Smooth muscle cell (in vitro differentiated cells): ENCODE data around the gene SPDYE1. TPM values are rescaled to one million over a fixed set of nuclear protein-coding genes. Genes with fewer than 3 reads are reported as not detected.
"Not testable (repeated sequence)": the region's sequence is repeated elsewhere in the genome, so short reads cannot be mapped to it uniquely, and the experiment has no call there.

ENCODE experiments used
- DNase-seq: peaks from one replicate; lab custom pipeline; 2025; ENCODE audit not compliant: unreplicated experiment; lab: John Stamatoyannopoulos, UW
- H2AFZ ChIP-seq: fragments of 200-600 bp; sonication (generic); 2 replicates; pipeline ENCODE4 v1.6.0; 2016; ENCODE audit warnings: antibody characterized with exemption, low read depth, mild to moderate bottlenecking
- H3F3A ChIP-seq: fragments of 200-600 bp; sonication (generic); 2 replicates; pipeline ENCODE4 v1.6.0; 2017; ENCODE audit warnings: antibody characterized with exemption, low read depth
- H3K27ac ChIP-seq: fragments of 200-600 bp; sonication (generic); 2 replicates; pipeline ENCODE4 v1.5.1; 2016; ENCODE audit warnings: low read depth, mild to moderate bottlenecking
- H3K27me3 ChIP-seq: fragments of 200-600 bp; sonication (generic); 2 replicates; pipeline ENCODE4 v1.6.1; 2016; ENCODE audit warnings: low read depth, mild to moderate bottlenecking
- H3K36me3 ChIP-seq: fragments of 200-600 bp; sonication (generic); 2 replicates; pipeline ENCODE4 v1.5.1; 2016; ENCODE audit warnings: low read depth
- H3K4me1 ChIP-seq: fragments of 200-600 bp; sonication (generic); 2 replicates; pipeline ENCODE4 v1.5.1; 2016; ENCODE audit warnings: low read depth
- H3K4me2 ChIP-seq: fragments of 200-600 bp; sonication (generic); 2 replicates; pipeline ENCODE4 v1.6.0; 2016; ENCODE audit warnings: mild to moderate bottlenecking
- H3K4me3 ChIP-seq: fragments of 200-600 bp; sonication (generic); 2 replicates; pipeline ENCODE4 v1.5.1; 2016; ENCODE audit warnings: mild to moderate bottlenecking
- H3K79me2 ChIP-seq: fragments of 200-600 bp; sonication (generic); 2 replicates; pipeline ENCODE4 v1.6.0; 2016; ENCODE audit warnings: low read depth, mild to moderate bottlenecking
- H3K9ac ChIP-seq: fragments of 200-600 bp; sonication (generic); 2 replicates; pipeline ENCODE4 v1.6.0; 2016; ENCODE audit warnings: low read depth
- H3K9me3 ChIP-seq: fragments of 200-600 bp; sonication (generic); replicated peaks from 2 replicates; pipeline ENCODE4 v1.5.1; 2016; ENCODE audit warnings: low read depth
- H4K20me1 ChIP-seq: fragments of 200-600 bp; sonication (generic); 2 replicates; pipeline ENCODE4 v1.6.0; 2016; ENCODE audit warnings: low read depth
- WGBS: methylation state at CpG from one replicate; pipeline ENCODE4 v1.1.7; 2016; ENCODE audit warnings: low lambda C conversion rate; 5-methylcytosine and 5-hydroxymethylcytosine counted together
- polyA plus RNA-seq: library from polyadenylated mRNA; unstranded; fragments of >200 nt; fragmentation: Nextera tagmentation; extraction: Ambion mirVana; gene quantifications from 2 replicates; pipeline ENCODE4 v1.2.1, GENCODE V29; 2016
- total RNA-seq: library from RNA; depleted of rRNA; stranded (reverse); fragments of >200 nt; gene quantifications from 2 replicates; pipeline ENCODE4 v1.2.3, GENCODE V29; 2014
- TF ChIP-seq, protein P1 (sequence below): fragments of 200-600 bp; sonication (generic); IDR thresholded peaks from 2 replicates; pipeline ENCODE4 v1.5.1; 2017; ENCODE audit warnings: borderline replicate concordance, mild to moderate bottlenecking, antibody characterized with exemption; ENCODE audit not compliant: insufficient read depth, poor library complexity, severe bottlenecking

Gene SPDYE1
- total and polyA plus RNA-seq, 2 experiments from 2014 or later: 0.15 TPM; not detected in 1

DNA sequence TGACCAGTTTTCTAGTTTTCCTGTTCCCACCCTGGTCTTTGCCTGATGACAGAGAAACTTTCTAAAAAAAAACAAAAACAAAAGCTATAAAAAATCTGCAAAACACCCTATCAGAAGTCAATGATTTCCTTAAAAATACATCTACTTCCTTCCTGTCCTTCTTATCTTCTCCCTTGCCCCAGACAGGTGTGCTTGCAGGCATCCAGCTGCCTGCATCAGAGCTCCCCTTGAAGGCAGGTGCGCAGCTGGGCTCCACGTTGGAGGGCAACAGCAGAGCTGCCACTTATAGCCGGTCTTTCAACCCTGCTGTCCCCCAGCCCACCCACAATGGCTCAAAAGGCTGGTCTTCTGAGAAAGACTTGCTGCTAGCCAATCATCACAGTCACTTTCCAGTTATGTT, 41.7 kb upstream of the SPDYE1 start:
- no peak overlapping the region for H3K4me2 ChIP-seq
- no peak overlapping the region for H3K27ac ChIP-seq
- H3K9me3 ChIP-seq: no peaks in the 10 kb centered on the region
- no peaks in the 10 kb centered on the region for H3K79me2 ChIP-seq
- H3K9ac ChIP-seq: no peak overlapping the region
- H2AFZ ChIP-seq: no peak overlapping the region
- DNase-seq: no peak
- H4K20me1 ChIP-seq: no peaks in the 10 kb centered on the region
- 71% methylated on average over 3 of the region's 3 CpGs for WGBS
- H3K4me1 ChIP-seq: no peaks in the 10 kb centered on the region
- no peaks in the 10 kb centered on the region for H3F3A ChIP-seq
- no peaks in the 10 kb centered on the region for H3K27me3 ChIP-seq
- H3K4me3 ChIP-seq: no peak overlapping the region
- H3K36me3 ChIP-seq: no peaks in the 10 kb centered on the region
- TF ChIP-seq, protein P1, sequence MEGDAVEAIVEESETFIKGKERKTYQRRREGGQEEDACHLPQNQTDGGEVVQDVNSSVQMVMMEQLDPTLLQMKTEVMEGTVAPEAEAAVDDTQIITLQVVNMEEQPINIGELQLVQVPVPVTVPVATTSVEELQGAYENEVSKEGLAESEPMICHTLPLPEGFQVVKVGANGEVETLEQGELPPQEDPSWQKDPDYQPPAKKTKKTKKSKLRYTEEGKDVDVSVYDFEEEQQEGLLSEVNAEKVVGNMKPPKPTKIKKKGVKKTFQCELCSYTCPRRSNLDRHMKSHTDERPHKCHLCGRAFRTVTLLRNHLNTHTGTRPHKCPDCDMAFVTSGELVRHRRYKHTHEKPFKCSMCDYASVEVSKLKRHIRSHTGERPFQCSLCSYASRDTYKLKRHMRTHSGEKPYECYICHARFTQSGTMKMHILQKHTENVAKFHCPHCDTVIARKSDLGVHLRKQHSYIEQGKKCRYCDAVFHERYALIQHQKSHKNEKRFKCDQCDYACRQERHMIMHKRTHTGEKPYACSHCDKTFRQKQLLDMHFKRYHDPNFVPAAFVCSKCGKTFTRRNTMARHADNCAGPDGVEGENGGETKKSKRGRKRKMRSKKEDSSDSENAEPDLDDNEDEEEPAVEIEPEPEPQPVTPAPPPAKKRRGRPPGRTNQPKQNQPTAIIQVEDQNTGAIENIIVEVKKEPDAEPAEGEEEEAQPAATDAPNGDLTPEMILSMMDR: no peak

GRCh38 chr7:43960933-43961332, 36.8 kb upstream of the SPDYE1 start:
- H3K4me1 ChIP-seq: no peaks in the 10 kb centered on the region
- no peaks in the 10 kb centered on the region for H3K36me3 ChIP-seq
- H3F3A ChIP-seq: no peaks in the 10 kb centered on the region
- no peaks in the 10 kb centered on the region for H3K9me3 ChIP-seq
- no peak overlapping the region for H3K4me3 ChIP-seq
- H3K9ac ChIP-seq: no peak overlapping the region
- DNase-seq: no peak
- no peak overlapping the region for H3K4me2 ChIP-seq
- H4K20me1 ChIP-seq: no peaks in the 10 kb centered on the region
- no peaks in the 10 kb centered on the region for H3K27me3 ChIP-seq
- no peak overlapping the region for H3K27ac ChIP-seq
- WGBS: 93% methylated on average over 1 of the region's 1 CpG
- H2AFZ ChIP-seq: no peak overlapping the region
- H3K79me2 ChIP-seq: no peaks in the 10 kb centered on the region
- TF ChIP-seq, protein P1: no peak

DNA sequence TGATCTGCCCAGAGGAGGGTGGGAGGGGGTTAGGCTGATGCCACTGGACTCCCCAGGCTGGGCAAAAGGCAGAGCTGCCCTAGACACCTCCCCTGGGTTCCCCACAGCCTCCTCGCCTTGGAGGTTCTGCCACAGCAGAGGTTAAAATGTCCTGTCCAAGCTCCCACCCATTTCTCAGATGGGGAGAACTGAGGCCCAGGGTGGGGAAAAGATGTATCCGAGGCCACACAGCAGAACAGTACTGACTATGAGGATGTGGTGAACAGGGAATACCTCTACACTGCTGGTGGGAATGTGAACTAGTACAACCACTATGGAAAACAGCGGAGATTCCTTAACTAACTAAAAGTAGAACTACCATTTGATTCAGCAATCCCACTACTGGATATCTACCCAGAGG, 31.3 kb upstream of the SPDYE1 start:
- H3K27me3 ChIP-seq, H4K20me1 ChIP-seq, H3K9me3 ChIP-seq, H3F3A ChIP-seq, H3K79me2 ChIP-seq, H3K27ac ChIP-seq, H3K9ac ChIP-seq, H3K4me3 ChIP-seq, H3K4me1 ChIP-seq, H3K36me3 ChIP-seq, DNase-seq, H2AFZ ChIP-seq, H3K4me2 ChIP-seq: not testable (repeated sequence)
- WGBS: 94% methylated on average over 3 of the region's 3 CpGs

GRCh38 chr7:43968172-43969040, 29.3 kb upstream of the SPDYE1 start:
- not testable (repeated sequence) for H3K9me3 ChIP-seq, H2AFZ ChIP-seq, DNase-seq

GRCh38 chr7:43969586-43969985, 28.1 kb upstream of the SPDYE1 start:
- H3K4me1 ChIP-seq, DNase-seq, H2AFZ ChIP-seq, H3K9me3 ChIP-seq, H3K27ac ChIP-seq, H4K20me1 ChIP-seq, H3K79me2 ChIP-seq, H3K36me3 ChIP-seq, H3K27me3 ChIP-seq, H3F3A ChIP-seq, H3K9ac ChIP-seq, H3K4me2 ChIP-seq, H3K4me3 ChIP-seq: not testable (repeated sequence)
- 98% methylated on average over 11 of the region's 11 CpGs for WGBS

More at GRCh38 chr7:43968172-43969040, 29.3 kb upstream of the SPDYE1 start:
- H3K4me3 ChIP-seq, H3K79me2 ChIP-seq, H3K4me1 ChIP-seq, H3K9ac ChIP-seq, H4K20me1 ChIP-seq, H3K4me2 ChIP-seq, H3F3A ChIP-seq, H3K27me3 ChIP-seq, H3K36me3 ChIP-seq: not testable (repeated sequence)
- H3K27ac ChIP-seq: peak overlapping the region; percentile 42
- 64% methylated on average over 15 of the region's 20 CpGs for WGBS

- H3K36me3 ChIP-seq, H3K27ac ChIP-seq, H3K4me1 ChIP-seq, H3K79me2 ChIP-seq, H3K27me3 ChIP-seq, H2AFZ ChIP-seq, H3K4me2 ChIP-seq, H4K20me1 ChIP-seq, DNase-seq, H3F3A ChIP-seq, H3K4me3 ChIP-seq, H3K9ac ChIP-seq, H3K9me3 ChIP-seq: not testable (repeated sequence)
- 85% methylated on average over 3 of the region's 5 CpGs for WGBS
Observed at GRCh38 chr7:43970698-43971097, 27.0 kb upstream of the SPDYE1 start.

GRCh38 chr7:43974033-43974573, 23.6 kb upstream of the SPDYE1 start:
- DNase-seq, H3F3A ChIP-seq, H3K4me3 ChIP-seq, H3K27ac ChIP-seq, H3K9ac ChIP-seq, H4K20me1 ChIP-seq, H3K4me1 ChIP-seq, H3K79me2 ChIP-seq, H2AFZ ChIP-seq, H3K27me3 ChIP-seq, H3K9me3 ChIP-seq, H3K4me2 ChIP-seq, H3K36me3 ChIP-seq: not testable (repeated sequence)
- 91% methylated on average over 7 of the region's 8 CpGs for WGBS
